OCI-LY1 (cell line): ENCODE data around the gene RNFT2.

Experiments
- EZH2 ChIP-seq: fragments of 200-600 bp; sonication (generic), shearing (Covaris generic); IDR thresholded peaks from 2 replicates; pipeline ENCODE4 v1.8.0; 2017; ENCODE audit warnings: borderline replicate concordance, mixed run types, mild to moderate bottlenecking, antibody characterized with exemption, low read length, moderate library complexity, mixed read lengths
- TF ChIP-seq, protein P1 (sequence below): fragments of 200-600 bp; sonication (generic), shearing (Covaris generic); IDR thresholded peaks from 2 replicates; pipeline ENCODE4 v1.5.1; 2017; ENCODE audit warnings: mild to moderate bottlenecking, antibody characterized with exemption, low read length, moderate library complexity, mixed read lengths

DNA sequence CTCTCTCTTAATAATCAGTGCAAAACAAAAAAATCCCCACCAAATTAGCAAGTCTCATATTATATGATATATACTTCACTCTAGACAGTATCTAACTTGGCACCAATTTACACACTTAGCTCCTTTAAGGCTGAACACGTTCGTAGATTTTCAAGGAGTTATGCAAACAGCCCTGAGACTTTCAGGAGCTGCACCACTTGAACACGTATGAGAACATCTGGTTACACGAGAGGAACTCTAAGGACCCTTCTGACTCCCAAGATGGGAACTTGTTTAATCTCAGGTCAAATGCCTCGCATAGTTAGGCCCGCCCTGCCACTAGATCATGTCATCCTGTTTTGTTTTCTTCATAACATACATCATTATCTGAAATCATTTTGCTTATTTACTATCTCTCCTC lies 10.2 kb upstream of the RNFT2 start:
- TF ChIP-seq, protein P1, sequence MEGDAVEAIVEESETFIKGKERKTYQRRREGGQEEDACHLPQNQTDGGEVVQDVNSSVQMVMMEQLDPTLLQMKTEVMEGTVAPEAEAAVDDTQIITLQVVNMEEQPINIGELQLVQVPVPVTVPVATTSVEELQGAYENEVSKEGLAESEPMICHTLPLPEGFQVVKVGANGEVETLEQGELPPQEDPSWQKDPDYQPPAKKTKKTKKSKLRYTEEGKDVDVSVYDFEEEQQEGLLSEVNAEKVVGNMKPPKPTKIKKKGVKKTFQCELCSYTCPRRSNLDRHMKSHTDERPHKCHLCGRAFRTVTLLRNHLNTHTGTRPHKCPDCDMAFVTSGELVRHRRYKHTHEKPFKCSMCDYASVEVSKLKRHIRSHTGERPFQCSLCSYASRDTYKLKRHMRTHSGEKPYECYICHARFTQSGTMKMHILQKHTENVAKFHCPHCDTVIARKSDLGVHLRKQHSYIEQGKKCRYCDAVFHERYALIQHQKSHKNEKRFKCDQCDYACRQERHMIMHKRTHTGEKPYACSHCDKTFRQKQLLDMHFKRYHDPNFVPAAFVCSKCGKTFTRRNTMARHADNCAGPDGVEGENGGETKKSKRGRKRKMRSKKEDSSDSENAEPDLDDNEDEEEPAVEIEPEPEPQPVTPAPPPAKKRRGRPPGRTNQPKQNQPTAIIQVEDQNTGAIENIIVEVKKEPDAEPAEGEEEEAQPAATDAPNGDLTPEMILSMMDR, result no peak
- TF ChIP-seq EZH2, result no peak
